Ascending aorta (tissue), 2 donors: ENCODE results near the gene GRK5. TPM values are rescaled to one million over a fixed set of nuclear protein-coding genes. Genes with fewer than 3 reads are reported as not detected.

ENCODE experiments used
- DNase-seq, 2 donors: peaks; one replicate each; pipeline ENCODE4 v3.0.0-alpha.2; 2019; ENCODE audit warnings: low spot score in 2 of 2
- H3K27ac ChIP-seq, 2 donors: fragments of 200-600 bp; sonication (generic); one replicate each; pipeline ENCODE4 v1.5.1; 2016 to 2017; ENCODE audit warnings: mild to moderate bottlenecking in 1 of 2
- H3K27me3 ChIP-seq: fragments of 200-600 bp; sonication (generic); one replicate; pipeline ENCODE4 v1.5.1; 2017
- H3K36me3 ChIP-seq, 2 donors: fragments of 200-600 bp; sonication (generic); one replicate each; pipeline ENCODE4 v1.5.1; 2016
- H3K4me1 ChIP-seq, 2 donors: fragments of 200-600 bp; sonication (generic); one replicate each; pipeline ENCODE4 v1.5.1; 2016 to 2017; ENCODE audit warnings: mild to moderate bottlenecking in 1 of 2
- H3K4me3 ChIP-seq, 2 donors: fragments of 200-600 bp; sonication (generic); one replicate each; pipeline ENCODE4 v1.5.1; 2016 to 2017; ENCODE audit warnings: mild to moderate bottlenecking in 1 of 2
- H3K9me3 ChIP-seq, 2 donors: fragments of 200-600 bp; sonication (generic); one replicate each; pipeline ENCODE4 v1.5.1; 2016
- CTCF ChIP-seq, 3 experiments: fragments of 200-600 bp in 2 of 3; fragments of 450-650 bp in 1 of 3; sonication (generic) in 2 of 3; IDR thresholded peaks; one replicate each; pipeline ENCODE4 v1.5.1; 2016 to 2019; ENCODE audit warnings: antibody characterized with exemption in 3 of 3, mild to moderate bottlenecking in 1 of 3, moderate library complexity in 1 of 3
- intact Hi-C: fragments of 100-400 bp; cut with DNase I; formaldehyde crosslinking; loops from one replicate; pipeline ENCODE4 v1.15.1; 2023
- total RNA-seq: library from RNA; depleted of rRNA; stranded (reverse); fragments of >200 nt; gene quantifications from one replicate; pipeline ENCODE4 v1.1.0, GENCODE V29; 2016

Gene GRK5
- total RNA-seq, 1 donor from 2014 or later = 75.5 TPM

- H3K27ac ChIP-seq = peak overlapping the region; percentile 85 to 95
- no peaks in the 10 kb centered on the region for H3K36me3 ChIP-seq
- H3K27me3 ChIP-seq = no peaks in the 10 kb centered on the region
- H3K9me3 ChIP-seq = no peaks in the 10 kb centered on the region
- peaks cover 31 to 80% of the 10 kb centered on the region in 2 donors for H3K4me1 ChIP-seq
- peak overlapping the region in 1 of 2 donors; percentile 28 for H3K4me3 ChIP-seq
- TF ChIP-seq CTCF (IDR thresholded peaks at IDR 0.05) = no peak
- no peak for DNase-seq
- intact Hi-C loops = loop anchor here (2.0 kb wide), 1 partner anchor 100 kb away; the partner anchor contains the start of gene GRK5
Observed at GRCh38 chr10:119306986-119307392, 99.6 kb downstream of the GRK5 start.

- peak overlapping the region; percentile 85 to 95 for H3K27ac ChIP-seq
- H3K4me3 ChIP-seq = no peak overlapping the region
- intact Hi-C loops = no loop called here
- H3K4me1 ChIP-seq = peaks cover 26 to 79% of the 10 kb centered on the region in 2 donors
- no peaks in the 10 kb centered on the region for H3K36me3 ChIP-seq
- H3K27me3 ChIP-seq = no peaks in the 10 kb centered on the region
- no peak for TF ChIP-seq CTCF (IDR thresholded peaks at IDR 0.05)
- no peak for DNase-seq
- no peaks in the 10 kb centered on the region for H3K9me3 ChIP-seq
Observed at GRCh38 chr10:119308089-119308488, 100.7 kb downstream of the GRK5 start.

- H3K36me3 ChIP-seq = no peaks in the 10 kb centered on the region
- H3K9me3 ChIP-seq = no peaks in the 10 kb centered on the region
- no peak overlapping the region for H3K4me3 ChIP-seq
- intact Hi-C loops = no loop called here
- peak overlapping the region; percentile 85 to 95 for H3K27ac ChIP-seq
- DNase-seq = no peak
- no peaks in the 10 kb centered on the region for H3K27me3 ChIP-seq
- peaks cover 26 to 80% of the 10 kb centered on the region in 2 donors for H3K4me1 ChIP-seq
- no peak for TF ChIP-seq CTCF (IDR thresholded peaks at IDR 0.05)
Observed at GRCh38 chr10:119308551-119309422, 101.4 kb downstream of the GRK5 start.

GRCh38 chr10:119309423-119309770, 102.0 kb downstream of the GRK5 start:
- Histone ChIP-seq H3K4me1 (peaks cover 31 to 83% of the 10 kb centered on the region in 2 donors), H3K27me3 (no peaks in the 10 kb centered on the region), H3K9me3 (no peaks in the 10 kb centered on the region), H3K4me3 (no peak overlapping the region), H3K27ac (peak overlapping the region; percentile 85 to 95), H3K36me3 (no peaks in the 10 kb centered on the region)
- intact Hi-C loops = no loop called here
- no peak for TF ChIP-seq CTCF (IDR thresholded peaks at IDR 0.05)
- DNase-seq = no peak

GRCh38 chr10:119310806-119311205, 103.4 kb downstream of the GRK5 start:
- Histone ChIP-seq H3K27me3 (no peaks in the 10 kb centered on the region), H3K36me3 (no peaks in the 10 kb centered on the region), H3K9me3 (no peaks in the 10 kb centered on the region), H3K4me3 (no peak overlapping the region), H3K4me1 (peaks cover 31 to 83% of the 10 kb centered on the region in 2 donors), H3K27ac (peak overlapping the region; percentile 85 to 95)
- intact Hi-C loops = no loop called here
- no peak for TF ChIP-seq CTCF (IDR thresholded peaks at IDR 0.05)
- no peak for DNase-seq
